HCT116 (cell line): ENCODE data around the gene FMNL1. TPM values are rescaled to one million over a fixed set of nuclear protein-coding genes. Genes with fewer than 3 reads are reported as not detected.

Source experiments
- ATAC-seq: fragments of 200-7000 bp; cut with Tn5 transposase; 2 replicates; pipeline ENCODE4 v1.9.1; 2020; ENCODE audit warnings: mild to moderate bottlenecking, moderate library complexity
- BruUV-seq: library from RNA; stranded (reverse); fragments of 400-500 nt; replicated peaks from 2 replicates; lab custom pipeline; 2021; lab: Mats Ljungman, UMichigan
- CTCF ChIA-PET: fragments of 300-600 bp; sonication (Branson Sonifier 250); formaldehyde crosslinking; loops from one replicate; lab custom pipeline; 2021; ENCODE audit warnings: antibody characterized with exemption; lab: Charles Lee
- POLR2A ChIA-PET: fragments of 300-600, 350-600 bp; sonication (Branson Sonifier 250); formaldehyde crosslinking; loops from one replicate; lab custom pipeline; 2021; ENCODE audit warnings: antibody characterized with exemption; lab: Charles Lee
- RAD21 ChIA-PET, 2 experiments: fragments of 300-600 bp; sonication (Branson Sonifier 250); formaldehyde crosslinking; loops; one replicate each; lab custom pipeline; 2023; ENCODE audit warnings: low total read pairs in 2 of 2; ENCODE audit not compliant: uncharacterized antibody in 2 of 2, unreplicated experiment in 2 of 2, low non-redundant PET in 1 of 2; lab: Charles Lee
- DNase-seq: peaks from one replicate; pipeline ENCODE4 v3.0.0-alpha.2; 2010; ENCODE audit warnings: low read depth, low spot score
- H2AFZ ChIP-seq: fragments of 200-600 bp; shearing (Covaris generic), sonication (generic); 2 replicates; pipeline ENCODE4 v1.6.1; 2017; ENCODE audit warnings: low read depth, mixed run types, mixed read lengths, antibody characterized with exemption, low read length; ENCODE audit not compliant: poor library complexity, severe bottlenecking
- H3K27ac ChIP-seq: 2 replicates; pipeline ENCODE4 v1.5.1; 2012; ENCODE audit warnings: low read depth, low read length
- H3K27me3 ChIP-seq: fragments of 200-600 bp; sonication (generic); 2 replicates; pipeline ENCODE4 v1.6.1; 2016; ENCODE audit warnings: mixed run types, low read length, mixed read lengths; ENCODE audit not compliant: insufficient read depth
- H3K36me3 ChIP-seq, 2 experiments: fragments of 200-500 bp in 1 of 2; fragments of 200-600 bp in 1 of 2; sonication (Bioruptor generic) in 1 of 2; sonication (generic) in 1 of 2; 2 replicates each; pipeline versions ENCODE4 v1.5.1 to v1.6.1; 2014 to 2016; ENCODE audit warnings: low read length in 2 of 2, inconsistent platforms in 1 of 2, mixed read lengths in 1 of 2, mixed run types in 1 of 2; ENCODE audit not compliant: insufficient read depth in 2 of 2, control insufficient read depth in 1 of 2
- H3K4me1 ChIP-seq, 2 experiments: fragments of 200-600 bp in 1 of 2; sonication (generic) in 1 of 2; 2 replicates each; pipeline versions ENCODE4 v1.5.1 to v1.6.1; 2012 to 2017; ENCODE audit warnings: low read length in 2 of 2, inconsistent platforms in 1 of 2, mild to moderate bottlenecking in 1 of 2, mixed read lengths in 1 of 2, mixed run types in 1 of 2, moderate library complexity in 1 of 2; ENCODE audit not compliant: insufficient read depth in 2 of 2, control insufficient read depth in 1 of 2
- H3K4me2 ChIP-seq: fragments of 200-600 bp; sonication (generic); 2 replicates; pipeline ENCODE4 v1.6.1; 2017; ENCODE audit warnings: mixed run types, low read length, mixed read lengths
- H3K4me3 ChIP-seq, 2 experiments: fragments of 200-600 bp in 1 of 2; sonication (generic) in 1 of 2; replicated peaks in 1 of 2; 2 replicates each; pipeline ENCODE4 v1.5.1; 2011 to 2016; ENCODE audit warnings: low read length in 2 of 2, control low read depth in 1 of 2, low read depth in 1 of 2, mild to moderate bottlenecking in 1 of 2, mixed read lengths in 1 of 2, mixed run types in 1 of 2
- H3K79me2 ChIP-seq: fragments of 200-600 bp; sonication (generic); 2 replicates; pipeline ENCODE4 v1.6.1; 2017; ENCODE audit warnings: mild to moderate bottlenecking, mixed run types, low read length, moderate library complexity, mixed read lengths; ENCODE audit not compliant: insufficient read depth
- H3K9ac ChIP-seq: fragments of 200-600 bp; sonication (generic); 2 replicates; pipeline ENCODE4 v1.6.1; 2016; ENCODE audit warnings: low read length, mixed read lengths
- H3K9me2 ChIP-seq: fragments of 200-600 bp; sonication (generic), shearing (Covaris generic); 2 replicates; pipeline ENCODE4 v1.6.1; 2017; ENCODE audit warnings: mixed run types, mild to moderate bottlenecking, moderate library complexity; ENCODE audit not compliant: insufficient read depth
- H3K9me3 ChIP-seq, 2 experiments: fragments of 200-500 bp in 1 of 2; fragments of 200-600 bp in 1 of 2; sonication (Bioruptor generic) in 1 of 2; sonication (generic) in 1 of 2; 2 replicates each; pipeline ENCODE4 v1.6.1; 2014 to 2017; ENCODE audit warnings: low read length in 2 of 2, mixed read lengths in 2 of 2, inconsistent platforms in 1 of 2, low read depth in 1 of 2, mild to moderate bottlenecking in 1 of 2, mixed run types in 1 of 2, moderate library complexity in 1 of 2; ENCODE audit not compliant: control insufficient read depth in 1 of 2, insufficient read depth in 1 of 2
- H4K20me1 ChIP-seq: fragments of 200-600 bp; sonication (generic), shearing (Covaris generic); 2 replicates; pipeline ENCODE4 v1.6.1; 2017; ENCODE audit warnings: mixed run types, mild to moderate bottlenecking, moderate library complexity; ENCODE audit not compliant: insufficient read depth
- CTCF ChIP-seq, 3 experiments: fragments of 200-600 bp in 1 of 3; sonication (generic) in 1 of 3; IDR thresholded peaks in 2 of 3; conservative IDR thresholded peaks in 1 of 3; 2 replicates each; pipeline ENCODE4 v1.5.1; 2012 to 2017; ENCODE audit warnings: low read depth in 2 of 3, low read length in 2 of 3, antibody characterized with exemption in 1 of 3, borderline replicate concordance in 1 of 3, control low read depth in 1 of 3, mild to moderate bottlenecking in 1 of 3, mixed read lengths in 1 of 3, mixed run types in 1 of 3, moderate library complexity in 1 of 3; ENCODE audit not compliant: insufficient read depth in 1 of 3
- EZH2 ChIP-seq: fragments of 200-600 bp; sonication (generic); IDR thresholded peaks from 2 replicates; pipeline ENCODE4 v1.6.1; 2017; ENCODE audit warnings: antibody characterized with exemption, mixed run types
- SP1 ChIP-seq: IDR thresholded peaks from 2 replicates; pipeline ENCODE4 v1.6.1; 2012; ENCODE audit warnings: low read depth
- TCF7L2 ChIP-seq: IDR thresholded peaks from 2 replicates; pipeline ENCODE4 v1.7.0; 2011; ENCODE audit warnings: borderline replicate concordance, inconsistent platforms; ENCODE audit not compliant: insufficient read depth, insufficient read length; ENCODE audit errors: extremely low read depth
- intact Hi-C: fragments of 100-400 bp; cut with micrococcal nuclease; formaldehyde crosslinking; loops from 2 replicates; pipeline ENCODE4 v1.10.0; 2022
- total RNA-seq: library from RNA; stranded (reverse); gene quantifications from one replicate; pipeline ENCODE4 v1.2.1, GENCODE V29; 2021; ENCODE audit not compliant: unreplicated experiment

FMNL1 gene
- total RNA-seq, 1 experiment from 2014 or later, result 8.2 TPM

GRCh38 chr17:45231481-45232116, 9.9 kb downstream of the FMNL1 start:
- Histone ChIP-seq H4K20me1 (no peaks in the 10 kb centered on the region), H3K4me3 (no peak overlapping the region), H3K9me2 (no peaks in the 10 kb centered on the region), H3K79me2 (no peaks in the 10 kb centered on the region), H3K9ac (0 out of 2 replicates have a peak overlapping the region, but pooled peaks have one; percentile 33), H3K9me3 (no peaks in the 10 kb centered on the region), H3K27ac (no peak overlapping the region; the same call in 1 of the 2 replicates), H3K36me3 (no peaks in the 10 kb centered on the region), H2AFZ (no peak overlapping the region), H3K27me3 (no peaks in the 10 kb centered on the region), H3K4me2 (peak overlapping the region; percentile 65), H3K4me1 (peaks cover 31 to 60% of the 10 kb centered on the region in 2 experiments)
- intact Hi-C loops, result loop anchor here (1.0 kb wide), 1 partner anchor 16 kb away; no protein-coding TSS in a partner anchor
- peak; percentile 81 for ATAC-seq
- POLR2A ChIA-PET, result interaction anchor here (1.3 to 2.3 kb wide), 2 partner anchors 83 to 96 kb away, joined by 4 to 7 read pairs; partner anchors contain the start of genes ACBD4 and HEXIM1
- peak in 2 of 3 experiments; percentile 63 to 75; a peak in 5 of 6 replicates for TF ChIP-seq CTCF (IDR thresholded peaks at IDR 0.05 in 2 of 3, conservative IDR thresholded peaks at IDR 0.05 in 1 of 3; ENCODE audit: borderline replicate concordance in 1 of 3, insufficient read depth in 1 of 3, low read depth in 2 of 3, low read length in 2 of 3)
- TF ChIP-seq TCF7L2, result no peak
- TF ChIP-seq SP1, result no peak
- no peak for TF ChIP-seq EZH2
- CTCF ChIA-PET, result interaction anchor here (0.7 to 5.9 kb wide), 13 partner anchors 8 to 194 kb away, joined by 3 to 55 read pairs (median 4); partner anchors contain the start of genes ACBD4 and HEXIM1
- no peak for DNase-seq
- no TSS peak for BruUV-seq
- RAD21 ChIA-PET, result interaction anchor here (1.5 to 2.0 kb wide), 3 partner anchors 12 to 96 kb away, joined by 6 to 7 read pairs (median 6); partner anchors contain the start of gene ACBD4 (in 2 of the 2)
